K562 (cell line): Measurements from ENCODE around the gene CEP162. TPM values are rescaled to one million over a fixed set of nuclear protein-coding genes. Genes with fewer than 3 reads are reported as not detected.

Source experiments
- ARHGAP35 ChIP-seq: fragments of 450-650 bp; IDR thresholded peaks from 2 replicates; pipeline ENCODE4 v1.6.1; 2018; ENCODE audit not compliant: partially characterized antibody
- ARNT ChIP-seq, 2 experiments: fragments of 450-650 bp; IDR thresholded peaks; 2 replicates each; pipeline ENCODE4 v1.6.1; 2016; ENCODE audit warnings: mild to moderate bottlenecking in 1 of 2
- CBFA2T2 ChIP-seq: fragments of 450-650 bp; conservative IDR thresholded peaks from 2 replicates; pipeline ENCODE4 v1.6.1; 2017; ENCODE audit warnings: mild to moderate bottlenecking
- CEBPG ChIP-seq, 3 experiments: fragments of 200-800 bp in 1 of 3; sonication (Bioruptor generic) in 1 of 3; sonication (generic) in 1 of 3; formaldehyde crosslinking in 1 of 3; IDR thresholded peaks in 2 of 3; conservative IDR thresholded peaks in 1 of 3; 2 replicates each; pipeline versions ENCODE4 v1.6.1 to v1.8.0; 2016 to 2022; ENCODE audit warnings: missing compliant biosample characterization in 2 of 3, missing genetic modification characterization in 2 of 3, mild to moderate bottlenecking in 1 of 3, missing genetic modification reagents in 1 of 3
- CREM ChIP-seq: IDR thresholded peaks from 2 replicates; pipeline ENCODE4 v1.6.1; 2014; ENCODE audit warnings: antibody characterized with exemption, low read depth
- DNMT1 ChIP-seq: fragments of 450-650 bp; IDR thresholded peaks from 2 replicates; pipeline ENCODE4 v1.6.1; 2016; ENCODE audit warnings: antibody characterized with exemption, mild to moderate bottlenecking
- E2F3 ChIP-seq: fragments of 250-450 bp; sonication (Bioruptor Pico); IDR thresholded peaks from 2 replicates; pipeline ENCODE4 v1.4.0; 2020; ENCODE audit warnings: mild to moderate bottlenecking
- FOXK2 ChIP-seq, 2 experiments: fragments of 450-650 bp; IDR thresholded peaks in 1 of 2; conservative IDR thresholded peaks in 1 of 2; 2 replicates each; pipeline ENCODE4 v1.6.1; 2016; ENCODE audit warnings: low read depth in 2 of 2, mild to moderate bottlenecking in 1 of 2
- HDAC1 ChIP-seq, 2 experiments: fragments of 450-650 bp; IDR thresholded peaks; 2 replicates each; pipeline ENCODE4 v1.6.1; 2016 to 2017; ENCODE audit warnings: inconsistent platforms in 1 of 2, mild to moderate bottlenecking in 1 of 2, moderate library complexity in 1 of 2
- MEIS2 ChIP-seq: fragments of 450-650 bp; IDR thresholded peaks from 2 replicates; pipeline ENCODE4 v1.6.1; 2014; ENCODE audit warnings: mild to moderate bottlenecking; ENCODE audit not compliant: partially characterized antibody
- MTA3 ChIP-seq: fragments of 450-650 bp; formaldehyde crosslinking; IDR thresholded peaks from 2 replicates; pipeline ENCODE4 v1.6.1; 2017; ENCODE audit warnings: mild to moderate bottlenecking, borderline replicate concordance
- NFXL1 ChIP-seq: fragments of 450-650 bp; formaldehyde crosslinking; IDR thresholded peaks from 2 replicates; pipeline ENCODE4 v1.4.0; 2021; ENCODE audit warnings: mild to moderate bottlenecking
- PRPF4 ChIP-seq: fragments of 200-400 bp; formaldehyde crosslinking; IDR thresholded peaks from one replicate; pipeline ENCODE4 v1.6.1; 2017; ENCODE audit warnings: low read length, low read depth, mild to moderate bottlenecking; ENCODE audit not compliant: insufficient read depth, poor library complexity, severe bottlenecking
- RBM15 ChIP-seq: fragments of 200-400 bp; formaldehyde crosslinking; IDR thresholded peaks from 2 replicates; pipeline ENCODE4 v1.6.1; 2018; ENCODE audit warnings: mild to moderate bottlenecking, low read length, moderate library complexity; ENCODE audit not compliant: insufficient read depth
- SIRT6 ChIP-seq: IDR thresholded peaks from one replicate; pipeline ENCODE4 v1.6.1; 2012; ENCODE audit warnings: low read depth, mild to moderate bottlenecking, control low read depth, inconsistent platforms, low read length, moderate library complexity
- TGIF2 ChIP-seq: sonication (generic); formaldehyde crosslinking; IDR thresholded peaks from 2 replicates; pipeline ENCODE4 v1.8.1; 2022; ENCODE audit warnings: mild to moderate bottlenecking, missing genetic modification reagents, moderate library complexity
- ZBTB17 ChIP-seq: fragments of 450-650 bp; formaldehyde crosslinking; IDR thresholded peaks from 2 replicates; pipeline ENCODE4 v1.4.0; 2020; ENCODE audit warnings: mild to moderate bottlenecking
- ZEB2 ChIP-seq: fragments of 450-650 bp; IDR thresholded peaks from 2 replicates; pipeline ENCODE4 v1.6.1; 2016
- ZNF212 ChIP-seq: fragments of 450-650 bp; formaldehyde crosslinking; IDR thresholded peaks from 2 replicates; pipeline ENCODE4 v1.4.0; 2020; ENCODE audit warnings: mild to moderate bottlenecking
- ZNF445 ChIP-seq: fragments of 250-450 bp; sonication (Bioruptor Pico); IDR thresholded peaks from 2 replicates; pipeline ENCODE4 v1.4.0; 2020; ENCODE audit warnings: low read depth, mild to moderate bottlenecking, moderate library complexity
- ZSCAN32 ChIP-seq: fragments of 450-650 bp; formaldehyde crosslinking; IDR thresholded peaks from 2 replicates; pipeline ENCODE4 v1.4.0; 2020; ENCODE audit warnings: mild to moderate bottlenecking, moderate library complexity
- polyA plus RNA-seq, 8 experiments: library from polyadenylated mRNA; depleted of rRNA in 4 of 8; stranded (reverse) in 5 of 8; unstranded in 3 of 8; fragments of >200 nt; fragmentation: Nextera tagmentation in 2 of 8; fragmentation: Illumina TruSeq in 1 of 8; extraction: Ambion mirVana in 2 of 8; extraction: Trizol in 1 of 8; gene quantifications; 2 replicates each; pipeline versions ENCODE4 v1.2.1 to v1.2.3, GENCODE V29; 2011 to 2014; ENCODE audit warnings: inconsistent platforms in 1 of 8, missing spikeins in 1 of 8
- total RNA-seq, 7 experiments: library from RNA; depleted of rRNA in 6 of 7; stranded (reverse); fragments of >200 nt in 6 of 7; fragmentation: Illumina TruSeq in 2 of 7; extraction: Trizol in 2 of 7; gene quantifications; 2 replicates each; pipeline versions ENCODE4 v1.2.1 to v1.2.3, GENCODE V29; 2011 to 2021; ENCODE audit warnings: low replicate concordance in 1 of 7
- TF ChIP-seq, protein P1 (sequence below): fragments of 250-450 bp; sonication (Bioruptor Pico); IDR thresholded peaks from 2 replicates; pipeline ENCODE4 v1.5.0; 2021
- TF ChIP-seq, protein P2 (sequence below), 2 experiments: fragments of 450-650 bp in 1 of 2; IDR thresholded peaks; 2 replicates each; pipeline ENCODE4 v1.6.1; 2011 to 2017; ENCODE audit warnings: low read depth in 2 of 2, antibody characterized with exemption in 1 of 2, borderline replicate concordance in 1 of 2, low read length in 1 of 2, mild to moderate bottlenecking in 1 of 2, mixed read lengths in 1 of 2; ENCODE audit not compliant: control insufficient read depth in 1 of 2
- TF ChIP-seq, protein P3 (sequence below): fragments of 250-450 bp; sonication (Bioruptor Pico); IDR thresholded peaks from 2 replicates; pipeline ENCODE4 v1.5.0; 2021; ENCODE audit warnings: mild to moderate bottlenecking, moderate library complexity

Gene CEP162
- total and polyA plus RNA-seq, 9 of the 15 experiments (the other 6 are each of a cell fraction or from before 2014, with no cell fraction given): 3.9 to 8.6 (median 6.7) TPM

DNA sequence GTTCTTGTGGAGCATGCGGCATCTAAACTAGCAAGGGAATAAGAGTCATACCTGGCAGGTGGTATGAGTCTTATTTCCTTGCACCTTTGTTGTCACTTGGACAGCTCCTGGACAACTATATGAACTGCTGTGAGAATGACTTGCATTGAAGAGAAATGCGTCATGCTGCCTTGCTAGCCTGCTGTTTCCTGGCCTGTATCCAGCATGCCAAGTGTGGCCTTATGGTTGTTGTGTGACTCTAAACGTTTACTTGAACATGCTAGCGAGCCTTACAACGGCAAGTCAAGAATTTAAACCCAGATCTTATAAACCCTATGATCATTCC, 90.4 kb downstream of the CEP162 start (continued):
- no peak for TF ChIP-seq CEBPG (CRISPR knock-in tag; IDR thresholded peaks at IDR 0.05)
- no peak for TF ChIP-seq CEBPG (tag; conservative IDR thresholded peaks at IDR 0.05 in 1 of 2, IDR thresholded peaks at IDR 0.05 in 1 of 2)
- TF ChIP-seq ZSCAN32: no peak
- TF ChIP-seq, protein P1, sequence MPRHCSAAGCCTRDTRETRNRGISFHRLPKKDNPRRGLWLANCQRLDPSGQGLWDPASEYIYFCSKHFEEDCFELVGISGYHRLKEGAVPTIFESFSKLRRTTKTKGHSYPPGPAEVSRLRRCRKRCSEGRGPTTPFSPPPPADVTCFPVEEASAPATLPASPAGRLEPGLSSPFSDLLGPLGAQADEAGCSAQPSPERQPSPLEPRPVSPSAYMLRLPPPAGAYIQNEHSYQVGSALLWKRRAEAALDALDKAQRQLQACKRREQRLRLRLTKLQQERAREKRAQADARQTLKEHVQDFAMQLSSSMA (CRISPR knock-in tag): no peak
- TF ChIP-seq ZNF445 (CRISPR knock-in tag): no peak
- no peak for TF ChIP-seq NFXL1 (CRISPR knock-in tag)
- peak; percentile 47 for TF ChIP-seq MEIS2
- TF ChIP-seq, protein P2, sequence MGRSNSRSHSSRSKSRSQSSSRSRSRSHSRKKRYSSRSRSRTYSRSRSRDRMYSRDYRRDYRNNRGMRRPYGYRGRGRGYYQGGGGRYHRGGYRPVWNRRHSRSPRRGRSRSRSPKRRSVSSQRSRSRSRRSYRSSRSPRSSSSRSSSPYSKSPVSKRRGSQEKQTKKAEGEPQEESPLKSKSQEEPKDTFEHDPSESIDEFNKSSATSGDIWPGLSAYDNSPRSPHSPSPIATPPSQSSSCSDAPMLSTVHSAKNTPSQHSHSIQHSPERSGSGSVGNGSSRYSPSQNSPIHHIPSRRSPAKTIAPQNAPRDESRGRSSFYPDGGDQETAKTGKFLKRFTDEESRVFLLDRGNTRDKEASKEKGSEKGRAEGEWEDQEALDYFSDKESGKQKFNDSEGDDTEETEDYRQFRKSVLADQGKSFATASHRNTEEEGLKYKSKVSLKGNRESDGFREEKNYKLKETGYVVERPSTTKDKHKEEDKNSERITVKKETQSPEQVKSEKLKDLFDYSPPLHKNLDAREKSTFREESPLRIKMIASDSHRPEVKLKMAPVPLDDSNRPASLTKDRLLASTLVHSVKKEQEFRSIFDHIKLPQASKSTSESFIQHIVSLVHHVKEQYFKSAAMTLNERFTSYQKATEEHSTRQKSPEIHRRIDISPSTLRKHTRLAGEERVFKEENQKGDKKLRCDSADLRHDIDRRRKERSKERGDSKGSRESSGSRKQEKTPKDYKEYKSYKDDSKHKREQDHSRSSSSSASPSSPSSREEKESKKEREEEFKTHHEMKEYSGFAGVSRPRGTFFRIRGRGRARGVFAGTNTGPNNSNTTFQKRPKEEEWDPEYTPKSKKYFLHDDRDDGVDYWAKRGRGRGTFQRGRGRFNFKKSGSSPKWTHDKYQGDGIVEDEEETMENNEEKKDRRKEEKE (IDR thresholded peaks at IDR 0.05; ENCODE audit: borderline replicate concordance in 1 of 2, control insufficient read depth in 1 of 2, low read depth in 2 of 2, low read length in 1 of 2): 0 out of 4 replicates have a peak, but pooled peaks of 1 of the 2 experiments have one; percentile 59
- TF ChIP-seq E2F3 (CRISPR knock-in tag): no peak
- TF ChIP-seq, protein P3, sequence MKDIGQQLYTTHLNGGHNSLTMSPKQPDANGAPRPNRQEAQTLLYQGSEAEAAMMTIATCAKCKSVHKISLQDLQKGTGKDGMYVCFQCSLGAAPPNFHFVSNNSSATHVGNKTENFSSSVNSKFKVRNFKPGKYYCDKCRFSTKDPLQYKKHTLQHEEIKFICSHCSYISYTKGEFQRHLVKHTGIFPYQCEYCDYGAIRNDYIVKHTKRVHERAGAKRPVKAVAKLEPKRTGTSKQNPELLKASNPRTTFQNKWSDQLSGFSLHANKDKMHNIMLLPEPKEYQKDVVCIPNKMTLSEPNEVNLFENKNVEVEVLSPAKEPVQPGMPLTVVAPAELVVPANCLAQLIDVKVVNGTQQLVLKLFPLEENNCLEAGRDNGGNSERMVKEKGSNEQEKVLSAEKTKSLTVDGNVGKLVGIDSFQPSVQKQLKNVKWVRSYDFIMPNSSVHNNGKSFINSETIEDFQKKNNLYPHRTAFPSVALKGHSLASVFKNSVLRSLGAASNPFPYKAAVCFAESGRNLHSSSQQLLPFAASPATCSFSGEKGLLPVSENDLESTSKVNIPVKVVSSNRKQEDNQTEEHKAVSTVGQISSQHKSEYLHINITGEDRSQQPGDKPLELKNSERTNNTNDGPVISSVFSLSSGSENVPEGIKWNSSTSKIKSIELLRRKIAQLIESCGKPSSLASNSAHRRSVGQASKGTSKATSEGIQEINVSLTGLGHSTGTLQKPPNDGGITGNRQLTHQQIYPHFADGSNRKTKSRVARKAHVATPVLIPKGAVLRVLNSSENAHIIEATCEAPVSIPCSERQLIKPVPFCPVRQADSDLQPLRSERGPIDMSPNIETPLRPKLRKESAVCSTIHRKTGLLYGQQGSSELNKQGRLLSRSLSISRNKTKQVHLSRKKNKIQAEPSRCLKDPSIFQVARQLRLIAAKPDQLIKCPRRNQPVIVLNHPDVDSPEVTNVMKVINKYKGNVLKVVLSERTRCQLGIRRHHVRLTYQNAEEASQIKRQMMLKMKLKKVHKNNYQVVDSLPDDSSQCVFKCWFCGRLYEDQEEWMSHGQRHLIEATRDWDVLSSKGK (CRISPR knock-in tag): no peak
- TF ChIP-seq ARHGAP35: no peak
- TF ChIP-seq FOXK2 (conservative IDR thresholded peaks at IDR 0.05 in 1 of 2, IDR thresholded peaks at IDR 0.05 in 1 of 2; ENCODE audit: low read depth in 2 of 2): peak in 1 of 2 experiments; percentile 49; a peak in 2 of 4 replicates
- TF ChIP-seq HDAC1 (IDR thresholded peaks at IDR 0.05): peak in 1 of 2 experiments; percentile 63; a peak in 2 of 4 replicates
- no peak for TF ChIP-seq CBFA2T2
- TF ChIP-seq ZEB2: peak; percentile 82
- TF ChIP-seq PRPF4: no peak
- no peak for TF ChIP-seq DNMT1
- TF ChIP-seq ZNF212 (CRISPR knock-in tag): no peak
- TF ChIP-seq CREM: peak; percentile 79
- no peak for TF ChIP-seq ZBTB17
- TF ChIP-seq ARNT (IDR thresholded peaks at IDR 0.05): no peak
- no peak for TF ChIP-seq TGIF2 (CRISPR knock-in tag)
- TF ChIP-seq MTA3: 0 out of 2 replicates have a peak, but pooled peaks have one; percentile 51
- no peak for TF ChIP-seq SIRT6
- no peak for TF ChIP-seq RBM15
